ENCODE measurements around the gene FBXO3. TPM values are rescaled to one million over a fixed set of nuclear protein-coding genes. Genes with fewer than 3 reads are reported as not detected.

FBXO3 gene
- total RNA-seq, 1 experiment from 2014 or later, result 27.2 TPM

DNA sequence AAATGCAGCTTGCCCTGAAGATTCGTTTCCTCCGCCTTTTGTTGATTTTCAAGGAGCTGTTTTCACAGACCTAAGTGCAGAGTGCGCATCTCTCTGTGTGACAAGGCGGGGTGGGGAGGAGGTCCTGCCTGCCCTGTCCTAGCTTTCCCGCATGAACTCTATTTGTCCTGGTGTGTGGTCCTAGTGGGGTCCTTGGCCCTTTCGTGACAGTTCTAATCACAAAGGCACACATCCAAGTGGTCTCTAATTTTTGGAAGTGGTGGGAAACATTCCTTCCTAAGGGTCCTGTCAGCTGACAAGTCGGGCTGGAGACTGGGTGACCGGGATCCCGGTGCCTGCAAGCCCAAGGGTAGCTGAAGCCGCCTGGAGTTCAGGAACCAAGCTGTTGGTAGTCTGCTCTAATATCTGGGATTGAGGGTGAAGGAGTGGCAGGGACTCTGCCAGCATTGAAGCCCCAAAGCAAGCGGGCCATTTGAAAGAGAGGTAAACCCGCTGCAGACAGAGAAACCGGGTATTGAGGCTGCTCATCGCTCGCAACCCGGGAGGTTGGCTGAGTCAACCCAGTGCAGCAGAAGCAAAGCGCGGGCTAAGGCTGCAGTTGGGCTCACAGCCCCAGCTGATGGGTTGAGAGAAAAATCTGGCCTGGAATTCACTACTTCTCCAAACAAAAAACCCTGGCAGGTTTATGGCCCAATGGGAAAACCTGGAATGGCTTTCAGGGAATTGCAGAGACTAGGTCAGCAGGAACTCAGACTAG lies 28.1 kb upstream of the FBXO3 start (continued):
- TF ChIP-seq POLR2A (IDR thresholded peaks at IDR 0.05; ENCODE audit: borderline replicate concordance, extremely low read depth, insufficient read depth, insufficient read length) (no peak), SIN3A (IDR thresholded peaks at IDR 0.05; ENCODE audit: low read depth) (no peak), CBX3 (IDR thresholded peaks at IDR 0.05; ENCODE audit: low read depth) (peak; percentile 94), REST (IDR thresholded peaks at IDR 0.05; ENCODE audit: low read depth) (no peak), ZNF274 (IDR thresholded peaks at IDR 0.05; ENCODE audit: low read depth, low read length) (no peak), POLR2AphosphoS5 (IDR thresholded peaks at IDR 0.05; ENCODE audit: low read depth, low read length) (peak; percentile 46; the same call in 1 of the 2 replicates), ATF3 (IDR thresholded peaks at IDR 0.05) (no peak), SP1 (IDR thresholded peaks at IDR 0.05; ENCODE audit: low read depth) (peak; percentile 99)

GRCh38 chr11:33801821-33802193 lies 27.5 kb upstream of the FBXO3 start:
- no peaks in the 10 kb centered on the region for H3K9me3 ChIP-seq (ENCODE audit: control insufficient read depth in 1 of 2, insufficient read depth in 1 of 2, low read depth in 1 of 2, low read length in 2 of 2)
- POLR2A ChIA-PET, result interaction anchor here (0.8 kb wide), 1 partner anchor 108 kb away, joined by 3 read pairs; no protein-coding TSS in a partner anchor
- intact Hi-C loops (cut with micrococcal nuclease), result loop anchor here (10.0 kb wide), 2 partner anchors 693 to 1093 kb away; no protein-coding TSS in a partner anchor
- peak overlapping the region; percentile 83 for H2AFZ ChIP-seq (ENCODE audit: low read depth, low read length, poor library complexity, severe bottlenecking)
- CTCF ChIA-PET, result interaction anchor here (1.4 kb wide), 1 partner anchor 59 kb away, joined by 11 read pairs; no protein-coding TSS in a partner anchor
- 0 out of 2 replicates have a peak overlapping the region, but pooled peaks have one; percentile 32 for H3K9ac ChIP-seq (ENCODE audit: low read length)
- H3K4me1 ChIP-seq (ENCODE audit: control insufficient read depth in 1 of 2, insufficient read depth in 2 of 2, low read length in 2 of 2), result peaks cover 2 to 18% of the 10 kb centered on the region in 2 experiments; a peak in 3 of 4 replicates
- H3K27ac ChIP-seq (ENCODE audit: low read depth, low read length), result no peak overlapping the region
- H3K4me3 ChIP-seq (replicated peaks in 1 of 2; ENCODE audit: low read depth in 1 of 2, low read length in 2 of 2), result peak overlapping the region in 1 of 2 experiments; percentile 55; a peak in 1 of 4 replicates
- H3K4me2 ChIP-seq (ENCODE audit: low read length), result peak overlapping the region; percentile 85
- H3K27me3 ChIP-seq (ENCODE audit: insufficient read depth, low read length), result no peaks in the 10 kb centered on the region
- no peaks in the 10 kb centered on the region for H3K36me3 ChIP-seq (ENCODE audit: control insufficient read depth in 1 of 2, insufficient read depth in 2 of 2, low read length in 2 of 2)
- no TSS peak for BruUV-seq (replicated peaks)
- DNase-seq (ENCODE audit: low read depth, low spot score) (no peak), ATAC-seq (no peak)
- TF ChIP-seq CTCF (IDR thresholded peaks at IDR 0.05 in 2 of 3, conservative IDR thresholded peaks at IDR 0.05 in 1 of 3; ENCODE audit: borderline replicate concordance in 1 of 3, insufficient read depth in 1 of 3, low read depth in 2 of 3, low read length in 2 of 3) (no peak), ELF1 (IDR thresholded peaks at IDR 0.05; ENCODE audit: borderline replicate concordance, low read depth) (no peak), TCF7L2 (IDR thresholded peaks at IDR 0.05; ENCODE audit: borderline replicate concordance, extremely low read depth, insufficient read depth, insufficient read length) (no peak), EZH2phosphoT487 (IDR thresholded peaks at IDR 0.05; ENCODE audit: borderline replicate concordance) (no peak), POLR2A (IDR thresholded peaks at IDR 0.05; ENCODE audit: borderline replicate concordance, extremely low read depth, insufficient read depth, insufficient read length) (no peak), ZBTB33 (IDR thresholded peaks at IDR 0.05; ENCODE audit: extremely low read depth, insufficient replicate concordance, low read length) (no peak), SIN3A (IDR thresholded peaks at IDR 0.05; ENCODE audit: low read depth) (no peak)
- no peaks in the 10 kb centered on the region for H3K79me2 ChIP-seq (ENCODE audit: insufficient read depth, low read length)
- no peaks in the 10 kb centered on the region for H4K20me1 ChIP-seq (ENCODE audit: insufficient read depth)
- RAD21 ChIA-PET (ENCODE audit: low non-redundant PET in 1 of 2, low total read pairs in 2 of 2, uncharacterized antibody in 2 of 2, unreplicated experiment in 2 of 2), result no interaction called here
- no peaks in the 10 kb centered on the region for H3K9me2 ChIP-seq (ENCODE audit: insufficient read depth)
